ENCODE data around the gene TBC1D22A. TPM values are rescaled to one million over a fixed set of nuclear protein-coding genes. Genes with fewer than 3 reads are reported as not detected.

Gene TBC1D22A
- polyA plus RNA-seq, 1 experiment: 24.2 TPM

DNA sequence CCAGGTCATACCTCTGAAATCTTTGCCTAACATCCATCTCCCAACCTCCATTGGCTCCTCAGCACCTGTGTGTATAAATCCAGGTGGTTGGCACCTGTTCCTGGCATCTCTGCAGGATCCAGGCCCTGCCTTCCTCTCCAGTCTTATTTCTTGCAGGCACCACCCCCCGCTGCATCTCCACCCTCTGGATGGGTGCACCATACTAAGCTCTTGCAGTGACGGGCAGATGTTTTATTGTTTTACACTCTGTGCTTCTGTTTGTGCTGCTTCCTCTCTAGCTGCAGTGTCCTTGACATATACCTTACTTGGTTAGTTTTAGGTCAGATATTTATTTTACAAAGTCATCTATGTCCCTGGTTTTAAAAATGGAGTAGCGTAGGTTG, 102.6 kb downstream of the TBC1D22A start:
- ChIA-PET POLR2A (no interaction called here), CTCF (no interaction called here)
- Histone ChIP-seq H3K4me3 (ENCODE audit: low read depth, low read length) (no peak overlapping the region), H3K27me3 (ENCODE audit: control insufficient read depth, insufficient read depth, low read length) (no peaks in the 10 kb centered on the region), H3K36me3 (ENCODE audit: control insufficient read depth, insufficient read depth, low read length) (no peaks in the 10 kb centered on the region)
- DNase-seq (ENCODE audit: low read depth): no peak
- TF ChIP-seq, protein P1, sequence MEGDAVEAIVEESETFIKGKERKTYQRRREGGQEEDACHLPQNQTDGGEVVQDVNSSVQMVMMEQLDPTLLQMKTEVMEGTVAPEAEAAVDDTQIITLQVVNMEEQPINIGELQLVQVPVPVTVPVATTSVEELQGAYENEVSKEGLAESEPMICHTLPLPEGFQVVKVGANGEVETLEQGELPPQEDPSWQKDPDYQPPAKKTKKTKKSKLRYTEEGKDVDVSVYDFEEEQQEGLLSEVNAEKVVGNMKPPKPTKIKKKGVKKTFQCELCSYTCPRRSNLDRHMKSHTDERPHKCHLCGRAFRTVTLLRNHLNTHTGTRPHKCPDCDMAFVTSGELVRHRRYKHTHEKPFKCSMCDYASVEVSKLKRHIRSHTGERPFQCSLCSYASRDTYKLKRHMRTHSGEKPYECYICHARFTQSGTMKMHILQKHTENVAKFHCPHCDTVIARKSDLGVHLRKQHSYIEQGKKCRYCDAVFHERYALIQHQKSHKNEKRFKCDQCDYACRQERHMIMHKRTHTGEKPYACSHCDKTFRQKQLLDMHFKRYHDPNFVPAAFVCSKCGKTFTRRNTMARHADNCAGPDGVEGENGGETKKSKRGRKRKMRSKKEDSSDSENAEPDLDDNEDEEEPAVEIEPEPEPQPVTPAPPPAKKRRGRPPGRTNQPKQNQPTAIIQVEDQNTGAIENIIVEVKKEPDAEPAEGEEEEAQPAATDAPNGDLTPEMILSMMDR (IDR thresholded peaks at IDR 0.05; ENCODE audit: insufficient read depth, low read depth, low read length): no peak

DNA sequence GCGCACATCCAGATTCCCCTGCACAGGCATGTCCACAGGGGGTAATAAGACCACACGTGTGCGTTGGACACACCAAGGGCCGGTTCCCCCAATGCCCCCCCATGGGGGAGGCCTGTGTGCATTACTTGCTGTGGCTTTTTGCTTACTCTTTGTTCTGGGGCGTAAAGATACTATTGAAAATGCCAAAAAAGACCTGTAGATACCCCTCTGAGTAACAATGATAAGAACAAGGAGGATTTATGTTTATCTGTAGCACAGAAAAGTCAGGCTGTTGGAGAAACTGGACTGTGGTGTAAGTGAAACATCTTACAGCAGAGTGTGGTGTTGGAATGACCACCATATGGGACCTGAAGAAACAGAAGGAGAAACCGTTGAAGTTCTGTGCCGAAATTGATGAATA, 103.2 kb downstream of the TBC1D22A start:
- H3K27me3 ChIP-seq (ENCODE audit: control insufficient read depth, insufficient read depth, low read length): no peaks in the 10 kb centered on the region
- ChIA-PET CTCF (no interaction called here), POLR2A (no interaction called here)
- H3K36me3 ChIP-seq (ENCODE audit: control insufficient read depth, insufficient read depth, low read length): no peaks in the 10 kb centered on the region
- DNase-seq (ENCODE audit: low read depth): no peak
- TF ChIP-seq, protein P1 (IDR thresholded peaks at IDR 0.05; ENCODE audit: insufficient read depth, low read depth, low read length): no peak
- H3K4me3 ChIP-seq (ENCODE audit: low read depth, low read length): no peak overlapping the region

DNA sequence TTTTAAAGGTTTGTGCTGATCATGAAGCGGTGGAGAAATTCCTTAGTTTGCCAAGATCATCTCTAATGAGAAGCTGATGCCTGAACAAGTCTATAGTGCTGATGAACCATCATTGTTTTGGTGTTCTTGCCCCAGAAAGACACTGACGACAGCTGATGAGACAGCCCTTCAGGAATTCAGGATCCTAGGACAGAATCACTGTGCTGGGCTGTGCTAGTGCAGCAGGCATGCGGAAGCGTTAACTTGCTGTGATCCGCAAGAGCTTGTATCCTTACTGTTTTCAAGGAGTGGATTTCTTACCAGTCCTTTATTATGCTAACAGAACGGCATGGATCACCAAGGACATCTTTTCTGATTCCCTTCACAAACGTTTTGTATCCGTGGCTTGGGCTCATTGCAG, 104.1 kb downstream of the TBC1D22A start:
- CTCF ChIA-PET: no interaction called here
- Histone ChIP-seq H3K36me3 (ENCODE audit: control insufficient read depth, insufficient read depth, low read length) (no peaks in the 10 kb centered on the region), H3K4me3 (ENCODE audit: low read depth, low read length) (no peak overlapping the region), H3K27me3 (ENCODE audit: control insufficient read depth, insufficient read depth, low read length) (no peaks in the 10 kb centered on the region)
- no peak for DNase-seq (ENCODE audit: low read depth)
- TF ChIP-seq, protein P1 (IDR thresholded peaks at IDR 0.05; ENCODE audit: insufficient read depth, low read depth, low read length): no peak
- POLR2A ChIA-PET: no interaction called here

DNA sequence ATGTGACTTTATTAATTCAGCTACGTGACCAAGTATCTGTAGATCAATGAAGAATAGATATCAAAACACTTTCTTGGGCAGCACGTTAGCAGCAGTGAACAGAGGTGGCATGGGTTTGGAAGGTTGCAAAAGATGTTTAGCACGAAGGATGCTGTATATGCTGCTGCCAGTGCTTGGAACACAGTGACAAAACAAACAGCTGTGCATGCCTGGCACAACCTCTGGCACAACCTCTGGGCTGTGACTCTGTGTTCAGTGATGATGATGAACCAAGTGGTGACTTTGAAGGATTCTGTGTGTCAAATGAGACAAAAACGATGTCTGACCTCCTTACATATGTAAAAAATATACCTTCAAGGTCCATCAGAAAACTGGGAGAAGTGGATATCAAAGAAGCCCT, 104.7 kb downstream of the TBC1D22A start:
- POLR2A ChIA-PET: no interaction called here

DNA sequence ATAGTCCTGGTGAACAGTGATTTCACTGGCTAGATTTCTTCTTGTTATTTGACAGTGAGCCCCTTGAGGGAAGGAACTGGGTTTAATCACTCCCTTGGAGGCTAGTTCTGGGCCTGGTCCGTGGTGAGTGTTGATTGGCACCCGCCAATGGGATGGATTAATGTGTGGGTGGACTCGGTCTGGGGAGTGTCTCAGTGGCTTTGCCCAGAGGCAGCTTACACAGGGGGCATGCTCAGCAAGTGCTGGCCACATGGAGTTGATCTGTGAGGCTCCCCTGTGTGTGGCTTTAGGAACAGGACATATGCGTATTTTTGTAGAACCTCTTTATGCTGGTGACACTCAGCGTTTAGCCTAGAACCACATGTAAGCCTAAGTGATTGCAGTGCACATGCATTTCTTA, 106.9 kb downstream of the TBC1D22A start:
- DNase-seq (ENCODE audit: low read depth): no peak
- POLR2A ChIA-PET: no interaction called here
- Histone ChIP-seq H3K27me3 (ENCODE audit: control insufficient read depth, insufficient read depth, low read length) (no peaks in the 10 kb centered on the region), H3K4me3 (ENCODE audit: low read depth, low read length) (no peak overlapping the region), H3K36me3 (ENCODE audit: control insufficient read depth, insufficient read depth, low read length) (no peaks in the 10 kb centered on the region)
- TF ChIP-seq, protein P1 (IDR thresholded peaks at IDR 0.05; ENCODE audit: insufficient read depth, low read depth, low read length): no peak
- CTCF ChIA-PET: interaction anchor here (1.4 kb wide), 1 partner anchor 65 kb away, joined by 4 read pairs; no protein-coding TSS in a partner anchor

More for the DNA sequence above, 104.7 kb downstream of the TBC1D22A start:
- TF ChIP-seq, protein P1 (IDR thresholded peaks at IDR 0.05; ENCODE audit: insufficient read depth, low read depth, low read length): no peak
- Histone ChIP-seq H3K4me3 (ENCODE audit: low read depth, low read length) (no peak overlapping the region), H3K27me3 (ENCODE audit: control insufficient read depth, insufficient read depth, low read length) (no peaks in the 10 kb centered on the region), H3K36me3 (ENCODE audit: control insufficient read depth, insufficient read depth, low read length) (no peaks in the 10 kb centered on the region)
- no peak for DNase-seq (ENCODE audit: low read depth)
- CTCF ChIA-PET: no interaction called here
